Neural progenitor cell (in vitro differentiated cells): ENCODE measurements around the gene CP. TPM values are rescaled to one million over a fixed set of nuclear protein-coding genes. Genes with fewer than 3 reads are reported as not detected.
"Not testable (repeated sequence)": the region's sequence is repeated elsewhere in the genome, so short reads cannot be mapped to it uniquely, and the experiment has no call there.

Experiments used
- DNase-seq: peaks from one replicate; pipeline ENCODE4 v3.0.0-alpha.2; 2016; ENCODE audit warnings: low spot score
- H2AFZ ChIP-seq: fragments of 200-600 bp; sonication (generic); replicated peaks from 2 replicates; pipeline ENCODE4 v1.6.1; 2016; ENCODE audit warnings: antibody characterized with exemption
- H3F3A ChIP-seq: fragments of 200-600 bp; sonication (generic); 2 replicates; pipeline ENCODE4 v1.6.1; 2016; ENCODE audit warnings: antibody characterized with exemption, low read depth
- H3K27ac ChIP-seq: fragments of 200-600 bp; sonication (generic); 2 replicates; pipeline ENCODE4 v1.5.1; 2016; ENCODE audit warnings: mild to moderate bottlenecking
- H3K27me3 ChIP-seq: fragments of 200-600 bp; sonication (generic); 2 replicates; pipeline ENCODE4 v1.6.1; 2016; ENCODE audit warnings: mild to moderate bottlenecking, moderate library complexity
- H3K36me3 ChIP-seq: fragments of 200-600 bp; sonication (generic); 2 replicates; pipeline ENCODE4 v1.5.1; 2016
- H3K4me1 ChIP-seq: fragments of 200-600 bp; sonication (generic); 2 replicates; pipeline ENCODE4 v1.6.1; 2016; ENCODE audit warnings: mixed run types
- H3K4me2 ChIP-seq: fragments of 200-600 bp; sonication (generic); 2 replicates; pipeline ENCODE4 v1.6.1; 2016
- H3K4me3 ChIP-seq: fragments of 200-600 bp; sonication (generic); 2 replicates; pipeline ENCODE4 v1.5.1; 2016
- H3K79me2 ChIP-seq: fragments of 200-600 bp; sonication (generic); 2 replicates; pipeline ENCODE4 v1.6.1; 2016; ENCODE audit warnings: low read depth
- H3K9ac ChIP-seq: fragments of 200-600 bp; sonication (generic); 2 replicates; pipeline ENCODE4 v1.6.1; 2016
- H3K9me3 ChIP-seq: fragments of 200-600 bp; sonication (generic); 2 replicates; pipeline ENCODE4 v1.5.1; 2016; ENCODE audit warnings: low read depth
- H4K20me1 ChIP-seq: fragments of 200-600 bp; sonication (generic); 2 replicates; pipeline ENCODE4 v1.6.1; 2016; ENCODE audit warnings: low read depth
- H3K27ac Mint-ChIP-seq: 3 replicates; pipeline ENCODE4 v1.8.0; 2021; ENCODE audit warnings: mixed read lengths
- H3K27me3 Mint-ChIP-seq: 2 replicates; pipeline ENCODE4 v1.8.0; 2022; ENCODE audit warnings: low read depth, mild to moderate bottlenecking, inconsistent platforms, moderate library complexity, mixed read lengths; ENCODE audit not compliant: insufficient read depth
- H3K36me3 Mint-ChIP-seq: 3 replicates; pipeline ENCODE4 v1.8.0; 2021; ENCODE audit warnings: mixed read lengths
- H3K4me1 Mint-ChIP-seq: 3 replicates; pipeline ENCODE4 v1.8.0; 2021; ENCODE audit warnings: mixed read lengths
- H3K4me3 Mint-ChIP-seq: 3 replicates; pipeline ENCODE4 v1.8.0; 2021; ENCODE audit warnings: mild to moderate bottlenecking, moderate library complexity, mixed read lengths
- H3K9me3 Mint-ChIP-seq: 3 replicates; pipeline ENCODE4 v1.8.0; 2020; ENCODE audit warnings: mixed read lengths
- EZH2 ChIP-seq: fragments of 200-600 bp; sonication (generic); IDR thresholded peaks from 2 replicates; pipeline ENCODE4 v1.6.1; 2017; ENCODE audit warnings: antibody characterized with exemption, mild to moderate bottlenecking, moderate library complexity
- EZH2phosphoT487 ChIP-seq: fragments of 200-600 bp; sonication (generic); IDR thresholded peaks from 2 replicates; pipeline ENCODE4 v1.6.1; 2017; ENCODE audit warnings: antibody characterized with exemption
- total RNA-seq: library from RNA; depleted of rRNA; stranded (reverse); fragments of >200 nt; gene quantifications from 2 replicates; pipeline ENCODE4 v1.2.3, GENCODE V29; 2015; ENCODE audit warnings: low replicate concordance
- TF ChIP-seq, protein P1 (sequence below): fragments of 200-600 bp; sonication (generic); IDR thresholded peaks from 2 replicates; pipeline ENCODE4 v1.5.1; 2017; ENCODE audit warnings: antibody characterized with exemption, mild to moderate bottlenecking

Gene CP
- total RNA-seq, 1 donor from 2014 or later, result not detected

DNA sequence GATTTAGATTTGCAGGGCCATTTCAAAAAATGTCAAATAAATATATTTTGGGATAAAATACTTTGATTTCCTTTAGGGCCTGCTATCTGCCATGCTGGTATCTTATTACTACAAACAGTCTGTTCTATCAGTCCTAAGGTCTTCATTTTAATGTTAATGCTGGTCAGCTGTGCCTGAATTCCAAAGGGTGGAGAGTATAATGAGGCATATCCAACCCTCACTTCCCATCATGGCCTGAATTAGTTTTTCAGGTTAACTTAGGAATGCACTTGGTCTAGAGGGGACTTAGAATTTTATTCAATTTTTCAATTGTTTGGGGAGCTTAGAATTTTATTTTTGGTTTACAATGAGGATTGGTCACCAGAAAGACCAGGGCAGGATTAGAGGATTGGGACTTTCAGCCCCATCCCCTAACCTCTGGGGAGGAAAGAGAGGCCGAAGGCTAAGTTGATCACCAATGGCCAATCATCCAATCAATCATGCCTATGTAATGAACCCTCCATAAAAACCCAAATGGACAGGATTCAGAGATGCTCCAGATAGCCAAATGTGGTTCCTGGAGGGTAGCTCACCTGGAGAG is 17.8 kb upstream of the CP start:
- peaks cover 5% of the 10 kb centered on the region for H3K9me3 Mint-ChIP-seq
- no peak for DNase-seq
- Histone ChIP-seq H3K27ac (no peak overlapping the region), H2AFZ (no peak overlapping the region), H3K79me2 (no peaks in the 10 kb centered on the region), H3F3A (no peaks in the 10 kb centered on the region), H4K20me1 (no peaks in the 10 kb centered on the region), H3K4me3 (no peak overlapping the region), H3K9me3 (no peaks in the 10 kb centered on the region), H3K27me3 (no peaks in the 10 kb centered on the region), H3K4me2 (no peak overlapping the region), H3K36me3 (no peaks in the 10 kb centered on the region), H3K4me1 (no peaks in the 10 kb centered on the region), H3K9ac (no peak overlapping the region)
- H3K4me3 Mint-ChIP-seq, result no peak overlapping the region
- H3K4me1 Mint-ChIP-seq, result peaks cover 15% of the 10 kb centered on the region
- H3K27me3 Mint-ChIP-seq, result no peaks in the 10 kb centered on the region
- no peaks in the 10 kb centered on the region for H3K36me3 Mint-ChIP-seq
- TF ChIP-seq, protein P1, sequence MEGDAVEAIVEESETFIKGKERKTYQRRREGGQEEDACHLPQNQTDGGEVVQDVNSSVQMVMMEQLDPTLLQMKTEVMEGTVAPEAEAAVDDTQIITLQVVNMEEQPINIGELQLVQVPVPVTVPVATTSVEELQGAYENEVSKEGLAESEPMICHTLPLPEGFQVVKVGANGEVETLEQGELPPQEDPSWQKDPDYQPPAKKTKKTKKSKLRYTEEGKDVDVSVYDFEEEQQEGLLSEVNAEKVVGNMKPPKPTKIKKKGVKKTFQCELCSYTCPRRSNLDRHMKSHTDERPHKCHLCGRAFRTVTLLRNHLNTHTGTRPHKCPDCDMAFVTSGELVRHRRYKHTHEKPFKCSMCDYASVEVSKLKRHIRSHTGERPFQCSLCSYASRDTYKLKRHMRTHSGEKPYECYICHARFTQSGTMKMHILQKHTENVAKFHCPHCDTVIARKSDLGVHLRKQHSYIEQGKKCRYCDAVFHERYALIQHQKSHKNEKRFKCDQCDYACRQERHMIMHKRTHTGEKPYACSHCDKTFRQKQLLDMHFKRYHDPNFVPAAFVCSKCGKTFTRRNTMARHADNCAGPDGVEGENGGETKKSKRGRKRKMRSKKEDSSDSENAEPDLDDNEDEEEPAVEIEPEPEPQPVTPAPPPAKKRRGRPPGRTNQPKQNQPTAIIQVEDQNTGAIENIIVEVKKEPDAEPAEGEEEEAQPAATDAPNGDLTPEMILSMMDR, result no peak
- TF ChIP-seq EZH2phosphoT487, result no peak
- no peak for TF ChIP-seq EZH2
- no peak overlapping the region for H3K27ac Mint-ChIP-seq

DNA sequence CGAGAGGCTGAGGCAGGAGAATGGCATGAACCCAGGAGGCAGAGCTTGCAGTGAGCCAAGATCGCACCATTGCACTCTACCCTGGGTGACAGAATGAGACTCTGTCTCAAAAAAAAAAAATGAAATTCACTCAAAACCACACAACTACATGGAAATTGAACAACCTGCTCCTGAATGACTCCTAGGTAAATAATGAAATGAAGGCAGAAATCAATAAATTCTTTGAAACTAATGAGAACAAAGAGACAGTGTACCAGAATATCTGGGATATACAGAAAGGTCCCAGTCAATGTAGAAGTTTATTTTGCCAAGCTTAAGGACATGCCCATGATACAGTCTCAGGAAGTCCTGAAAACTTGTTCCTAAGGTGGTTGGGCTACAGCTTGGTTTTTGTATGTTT is 16.6 kb upstream of the CP start:
- not testable (repeated sequence) for H2AFZ ChIP-seq, H3K4me3 Mint-ChIP-seq, H3K27ac Mint-ChIP-seq, H3F3A ChIP-seq, DNase-seq, H3K9ac ChIP-seq, H3K79me2 ChIP-seq, H3K36me3 Mint-ChIP-seq, H3K36me3 ChIP-seq, H3K9me3 ChIP-seq, H4K20me1 ChIP-seq, H3K9me3 Mint-ChIP-seq, H3K27me3 ChIP-seq, H3K27ac ChIP-seq, H3K4me1 ChIP-seq, H3K27me3 Mint-ChIP-seq, H3K4me2 ChIP-seq, H3K4me3 ChIP-seq
- H3K4me1 Mint-ChIP-seq, result peaks cover 19% of the 10 kb centered on the region

DNA sequence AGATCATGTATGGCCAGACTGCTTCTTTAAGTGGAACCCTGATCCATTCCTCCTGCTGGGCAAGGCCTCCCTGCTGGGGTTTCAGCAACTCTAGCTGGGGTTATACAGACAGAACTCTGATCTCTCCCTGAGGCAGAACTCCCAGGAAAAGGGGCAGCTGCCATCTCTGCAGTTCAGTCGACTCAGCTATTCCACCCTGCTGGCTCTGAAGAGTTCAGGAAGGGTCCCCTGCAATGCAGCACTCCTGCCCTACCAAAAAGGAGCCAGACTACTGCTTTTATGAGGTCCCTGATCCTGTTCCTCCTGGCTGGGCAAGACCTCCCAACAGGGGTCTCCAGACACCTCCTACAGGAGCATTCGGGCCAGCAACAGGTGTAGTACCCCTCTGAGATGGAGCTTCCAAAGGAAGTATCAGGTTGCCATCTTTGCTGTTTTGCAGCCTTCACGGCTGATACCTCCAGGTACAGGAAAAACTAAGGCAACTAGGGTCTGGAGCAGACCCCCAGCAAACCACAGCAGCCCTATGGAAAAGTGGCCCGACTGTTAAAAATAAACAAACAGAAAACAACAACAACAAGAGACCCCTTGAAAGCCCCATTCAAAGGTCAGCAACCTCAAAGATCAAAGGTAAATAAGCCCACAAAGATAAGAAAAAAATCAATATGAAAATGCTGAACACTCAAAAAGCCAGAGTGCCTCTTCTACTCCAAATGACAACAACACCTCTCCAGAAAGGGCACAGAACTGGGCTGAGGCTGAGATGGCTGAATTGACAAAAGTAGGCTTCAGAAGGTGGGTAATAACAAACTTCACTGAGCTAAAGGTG is 14.2 kb upstream of the CP start:
- Histone ChIP-seq H3K9me3 (no peaks in the 10 kb centered on the region), H3K4me1 (peaks cover 5% of the 10 kb centered on the region), H3K9ac (no peak overlapping the region), H3K27me3 (no peaks in the 10 kb centered on the region), H2AFZ (peak overlapping the region; percentile 18), H3K4me2 (no peak overlapping the region), H4K20me1 (no peaks in the 10 kb centered on the region), H3F3A (no peaks in the 10 kb centered on the region), H3K79me2 (no peaks in the 10 kb centered on the region), H3K4me3 (no peak overlapping the region), H3K27ac (no peak overlapping the region), H3K36me3 (no peaks in the 10 kb centered on the region)
- no peak for DNase-seq
- Mint-ChIP-seq H3K4me3 (no peak overlapping the region), H3K9me3 (peaks cover 5% of the 10 kb centered on the region), H3K36me3 (no peaks in the 10 kb centered on the region), H3K27ac (no peak overlapping the region), H3K27me3 (peaks cover 2% of the 10 kb centered on the region), H3K4me1 (peaks cover 24% of the 10 kb centered on the region)
- TF ChIP-seq, protein P1, result no peak
- TF ChIP-seq EZH2 (no peak), EZH2phosphoT487 (no peak)

DNA sequence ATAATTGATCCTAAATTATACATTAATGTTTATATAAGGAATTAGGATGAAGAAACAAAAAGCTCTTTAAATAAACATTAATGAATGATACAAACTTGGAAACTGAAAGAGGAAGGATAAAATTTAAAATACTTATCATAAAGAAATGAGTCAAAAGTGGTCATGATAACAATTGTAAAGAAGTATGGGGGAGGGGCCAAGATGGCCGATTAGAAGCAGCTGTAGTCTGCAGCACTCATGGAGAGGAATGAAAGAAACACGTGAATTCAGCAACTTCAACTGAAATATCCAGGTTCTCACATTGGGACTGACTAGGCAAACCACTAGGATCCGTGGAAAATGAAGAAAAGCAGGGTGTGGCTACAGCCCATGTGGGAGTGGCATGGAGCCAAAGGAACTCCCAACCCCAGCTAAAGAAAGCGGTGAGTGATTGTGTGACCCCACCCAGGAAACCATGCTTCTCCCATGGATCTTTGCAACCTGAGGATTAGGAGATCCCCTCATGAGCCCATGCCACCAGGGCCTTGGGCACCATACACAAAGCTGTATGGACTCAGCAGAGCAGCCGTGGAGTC is 13.1 kb upstream of the CP start:
- Mint-ChIP-seq H3K36me3 (no peaks in the 10 kb centered on the region), H3K4me3 (no peak overlapping the region), H3K27me3 (peaks cover 2% of the 10 kb centered on the region), H3K4me1 (peaks cover 30% of the 10 kb centered on the region), H3K9me3 (peaks cover 5% of the 10 kb centered on the region), H3K27ac (no peak overlapping the region)
- Histone ChIP-seq H3K36me3 (no peaks in the 10 kb centered on the region), H4K20me1 (no peaks in the 10 kb centered on the region), H3K27ac (no peak overlapping the region), H3K9ac (no peak overlapping the region), H2AFZ (peak overlapping the region; percentile 18), H3F3A (no peaks in the 10 kb centered on the region), H3K9me3 (no peaks in the 10 kb centered on the region), H3K4me2 (no peak overlapping the region), H3K4me3 (no peak overlapping the region), H3K27me3 (no peaks in the 10 kb centered on the region), H3K79me2 (no peaks in the 10 kb centered on the region), H3K4me1 (peaks cover 5% of the 10 kb centered on the region)
- no peak for DNase-seq
- TF ChIP-seq EZH2phosphoT487, result no peak
- no peak for TF ChIP-seq EZH2
- TF ChIP-seq, protein P1, result no peak
